CD8-positive, alpha-beta memory T cell (primary cell): ENCODE data around the gene ARHGAP30. TPM values are rescaled to one million over a fixed set of nuclear protein-coding genes. Genes with fewer than 3 reads are reported as not detected.
A peak's percentile ranks its signal among the peaks of the same experiment; 100 is the strongest.
"Not testable (repeated sequence)": the region's sequence is repeated elsewhere in the genome, so short reads cannot be mapped to it uniquely, and the experiment has no call there.

Experiments
- CTCF ChIA-PET: fragments of 350-600 bp; sonication (Branson Sonifier 250); formaldehyde crosslinking; loops from one replicate; lab custom pipeline; 2021; ENCODE audit warnings: antibody characterized with exemption; lab: Charles Lee
- POLR2A ChIA-PET: fragments of 350-600 bp; sonication (Branson Sonifier 250); formaldehyde crosslinking; loops from one replicate; lab custom pipeline; 2021; ENCODE audit warnings: antibody characterized with exemption; lab: Charles Lee
- DNase-seq, 5 donors: peaks; one replicate each; pipeline versions ENCODE4 v3.0.0 to v3.0.0-alpha.2; 2020 to 2022; ENCODE audit warnings: mixed read lengths in 1 of 5
- H3K27ac ChIP-seq: one replicate; pipeline ENCODE4 v1.7.0; 2013; ENCODE audit warnings: low read depth, mild to moderate bottlenecking, low read length, moderate library complexity
- H3K27me3 ChIP-seq: 2 replicates; pipeline ENCODE4 v1.7.0; 2013; ENCODE audit warnings: low read length, mild to moderate bottlenecking; ENCODE audit not compliant: insufficient read depth, poor library complexity, severe bottlenecking
- H3K36me3 ChIP-seq: 2 replicates; pipeline ENCODE4 v1.7.0; 2013; ENCODE audit warnings: mild to moderate bottlenecking, low read length, moderate library complexity; ENCODE audit not compliant: insufficient read depth
- H3K4me1 ChIP-seq: 2 replicates; pipeline ENCODE4 v1.7.0; 2013; ENCODE audit warnings: mild to moderate bottlenecking, low read length, moderate library complexity; ENCODE audit not compliant: insufficient read depth
- H3K4me3 ChIP-seq: 2 replicates; pipeline ENCODE4 v1.7.0; 2013; ENCODE audit warnings: mild to moderate bottlenecking, low read length
- H3K9me3 ChIP-seq: 2 replicates; pipeline ENCODE4 v1.7.0; 2013; ENCODE audit warnings: mild to moderate bottlenecking, low read length
- H3K27ac Mint-ChIP-seq, 8 donors: one replicate each; pipeline ENCODE4 v1.8.0; 2020 to 2021; ENCODE audit warnings: mixed read lengths in 8 of 8, mild to moderate bottlenecking in 6 of 8, inconsistent platforms in 3 of 8, moderate library complexity in 3 of 8
- H3K27me3 Mint-ChIP-seq, 2 donors: one replicate each; pipeline ENCODE4 v1.8.0; 2020 to 2021; ENCODE audit warnings: mixed read lengths in 2 of 2, mild to moderate bottlenecking in 1 of 2, moderate library complexity in 1 of 2
- H3K36me3 Mint-ChIP-seq, 3 donors: one replicate each; pipeline ENCODE4 v1.8.0; 2020 to 2021; ENCODE audit warnings: mixed read lengths in 3 of 3, inconsistent platforms in 1 of 3, mild to moderate bottlenecking in 1 of 3
- H3K4me1 Mint-ChIP-seq, 3 donors: one replicate each; pipeline ENCODE4 v1.8.0; 2020 to 2021; ENCODE audit warnings: mixed read lengths in 3 of 3, inconsistent platforms in 1 of 3, mild to moderate bottlenecking in 1 of 3
- H3K4me3 Mint-ChIP-seq, 7 donors: one replicate each; pipeline ENCODE4 v1.8.0; 2020 to 2021; ENCODE audit warnings: mixed read lengths in 7 of 7, mild to moderate bottlenecking in 6 of 7, moderate library complexity in 4 of 7, inconsistent platforms in 2 of 7
- H3K9me3 Mint-ChIP-seq, 5 donors: one replicate each; pipeline ENCODE4 v1.8.0; 2020 to 2022; ENCODE audit warnings: mixed read lengths in 5 of 5, mild to moderate bottlenecking in 3 of 5, moderate library complexity in 2 of 5, inconsistent platforms in 1 of 5
- polyA plus RNA-seq: library from polyadenylated mRNA; unstranded; fragments of 300-500 nt; fragmentation: Illumina TruSeq; gene quantifications from one replicate; pipeline ENCODE4 v1.2.3, GENCODE V29; 2021
- total RNA-seq, 2 experiments: library from RNA; stranded (reverse); gene quantifications; one replicate each; pipeline ENCODE4 v1.2.3, GENCODE V29; 2021

The ARHGAP30 gene, protein sequence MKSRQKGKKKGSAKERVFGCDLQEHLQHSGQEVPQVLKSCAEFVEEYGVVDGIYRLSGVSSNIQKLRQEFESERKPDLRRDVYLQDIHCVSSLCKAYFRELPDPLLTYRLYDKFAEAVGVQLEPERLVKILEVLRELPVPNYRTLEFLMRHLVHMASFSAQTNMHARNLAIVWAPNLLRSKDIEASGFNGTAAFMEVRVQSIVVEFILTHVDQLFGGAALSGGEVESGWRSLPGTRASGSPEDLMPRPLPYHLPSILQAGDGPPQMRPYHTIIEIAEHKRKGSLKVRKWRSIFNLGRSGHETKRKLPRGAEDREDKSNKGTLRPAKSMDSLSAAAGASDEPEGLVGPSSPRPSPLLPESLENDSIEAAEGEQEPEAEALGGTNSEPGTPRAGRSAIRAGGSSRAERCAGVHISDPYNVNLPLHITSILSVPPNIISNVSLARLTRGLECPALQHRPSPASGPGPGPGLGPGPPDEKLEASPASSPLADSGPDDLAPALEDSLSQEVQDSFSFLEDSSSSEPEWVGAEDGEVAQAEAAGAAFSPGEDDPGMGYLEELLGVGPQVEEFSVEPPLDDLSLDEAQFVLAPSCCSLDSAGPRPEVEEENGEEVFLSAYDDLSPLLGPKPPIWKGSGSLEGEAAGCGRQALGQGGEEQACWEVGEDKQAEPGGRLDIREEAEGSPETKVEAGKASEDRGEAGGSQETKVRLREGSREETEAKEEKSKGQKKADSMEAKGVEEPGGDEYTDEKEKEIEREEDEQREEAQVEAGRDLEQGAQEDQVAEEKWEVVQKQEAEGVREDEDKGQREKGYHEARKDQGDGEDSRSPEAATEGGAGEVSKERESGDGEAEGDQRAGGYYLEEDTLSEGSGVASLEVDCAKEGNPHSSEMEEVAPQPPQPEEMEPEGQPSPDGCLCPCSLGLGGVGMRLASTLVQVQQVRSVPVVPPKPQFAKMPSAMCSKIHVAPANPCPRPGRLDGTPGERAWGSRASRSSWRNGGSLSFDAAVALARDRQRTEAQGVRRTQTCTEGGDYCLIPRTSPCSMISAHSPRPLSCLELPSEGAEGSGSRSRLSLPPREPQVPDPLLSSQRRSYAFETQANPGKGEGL
- 100 to 1,000 TPM; 147 to 149 TPM for total RNA-seq
- 213 TPM for polyA plus RNA-seq

DNA sequence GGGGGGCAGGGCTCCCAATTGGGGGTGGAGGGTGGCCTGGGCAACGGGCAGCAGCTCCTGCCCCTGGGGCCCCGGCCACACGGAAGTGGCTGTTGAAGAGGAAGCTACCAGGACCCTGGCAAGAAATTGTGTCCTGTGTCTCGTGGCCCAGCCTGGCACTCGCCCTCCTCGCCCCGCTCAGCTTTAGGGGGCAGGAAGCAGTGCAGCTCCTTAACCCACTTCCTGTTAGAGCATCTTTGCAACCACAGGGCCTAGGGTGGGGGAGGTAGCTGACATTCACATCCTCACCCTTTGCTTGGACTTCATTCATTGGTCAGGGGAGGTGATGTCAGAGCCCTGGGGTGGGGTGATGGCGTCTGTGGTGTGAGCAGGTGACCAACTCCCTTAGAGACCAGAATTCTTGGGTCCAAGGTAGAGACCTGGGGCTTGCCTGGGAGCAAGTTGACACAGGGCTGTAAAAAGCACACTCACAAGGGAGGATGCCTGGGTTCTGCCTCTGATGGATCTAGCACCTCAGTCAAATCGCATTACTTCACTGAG is at the start of gene ARHGAP30:
ARHGAP30 (minus strand) TSS at position 161 of the 540 bp plus-strand sequence. CDS start 267 bp downstream, outside the sequence.
- CTCF ChIA-PET = interaction anchor here (0.8 to 10.9 kb wide), 11 partner anchors 10 to 156 kb away, joined by 3 to 128 read pairs (median 8); partner anchors contain the start of genes KLHDC9, TOMM40L, TSTD1 and UFC1
- Histone ChIP-seq H3K27me3 (no peaks in the 10 kb centered on the region), H3K4me1 (peaks cover 52% of the 10 kb centered on the region), H3K4me3 (peak within 1 kb of the TSS; percentile 84), H3K9me3 (no peaks in the 10 kb centered on the region), H3K27ac (peak within 1 kb of the TSS; percentile 88), H3K36me3 (no peaks in the 10 kb centered on the region)
- Mint-ChIP-seq H3K4me3 (peak within 1 kb of the TSS; percentile 88 to 100 (median 100)), H3K9me3 (no peaks in the 10 kb centered on the region), H3K4me1 (peaks cover 46 to 60% (median 59%) of the 10 kb centered on the region in 3 donors), H3K36me3 (peaks cover 0 to 39% (median 6%) of the 10 kb centered on the region in 3 donors), H3K27ac (peak within 1 kb of the TSS; percentile 88 to 99 (median 96)), H3K27me3 (peaks cover 0 to 2% of the 10 kb centered on the region in 2 donors)
- DNase-seq = peak; percentile 67 to 92 (median 88)
- POLR2A ChIA-PET = interaction anchor here (0.7 to 3.8 kb wide), 12 partner anchors 9 to 156 kb away, joined by 3 to 81 read pairs (median 4); partner anchors contain the start of genes F11R, KLHDC9, NIT1 and PFDN2

DNA sequence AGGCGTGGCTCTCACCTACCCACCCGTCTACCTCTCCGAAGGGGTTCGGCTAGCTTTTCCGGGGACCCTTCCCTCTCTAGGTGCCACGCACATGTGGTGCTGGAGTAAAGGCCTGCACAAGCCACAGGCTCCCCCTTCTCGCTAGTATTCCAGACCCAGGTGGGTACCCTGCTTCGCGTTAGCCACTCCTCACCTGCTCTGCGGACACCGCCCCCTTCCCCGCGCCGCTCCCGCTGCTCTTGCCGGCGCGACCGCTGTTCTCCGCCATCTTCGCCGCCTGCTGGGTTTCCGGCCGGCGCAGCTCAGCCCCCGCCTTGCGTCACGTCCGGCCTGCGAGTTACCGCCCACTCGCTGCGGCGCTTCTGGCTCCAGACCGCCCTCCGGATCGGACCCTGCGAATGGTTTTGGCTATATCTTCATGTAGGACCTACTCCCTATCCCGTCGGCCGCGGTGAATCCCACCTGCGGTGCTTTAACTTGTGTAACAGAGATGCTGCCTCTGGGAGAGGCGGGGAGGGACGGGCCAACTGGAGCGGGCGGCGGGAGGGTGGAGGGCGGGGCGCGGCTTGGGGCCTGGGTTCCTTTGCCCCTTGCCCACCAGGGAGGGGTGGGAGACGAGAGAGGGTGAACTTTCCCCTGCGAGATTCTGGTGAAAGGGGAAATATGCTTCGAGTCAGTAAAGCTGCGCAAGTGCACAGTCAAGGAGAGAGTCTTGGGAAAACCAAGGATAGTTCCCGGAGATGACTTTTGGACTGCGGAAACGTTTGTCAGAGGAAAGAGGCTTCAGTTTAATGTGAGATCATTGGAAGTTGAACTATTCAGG is 48.3 kb upstream of the ARHGAP30 start, which contains the start of the genes NIT1 and PFDN2:
NIT1 (plus strand) TSS at position 347 of the 823 bp plus-strand sequence; CDS start at position 419, 72 bp downstream.
PFDN2 (minus strand) TSS at position 279 of the 823 bp plus-strand sequence; CDS start at position 268, 11 bp downstream.
- peak within 1 kb of the TSS; percentile 91 to 98 (median 96) for H3K27ac Mint-ChIP-seq
- H3K4me1 Mint-ChIP-seq = peaks cover 57 to 72% (median 62%) of the 10 kb centered on the region in 3 donors
- peaks cover 0 to 60% (median 6%) of the 10 kb centered on the region in 3 donors for H3K36me3 Mint-ChIP-seq
- DNase-seq = peak; percentile 76 to 89 (median 83)
- no peaks in the 10 kb centered on the region for H3K9me3 Mint-ChIP-seq
- H3K27me3 Mint-ChIP-seq = no peaks in the 10 kb centered on the region
- CTCF ChIA-PET = interaction anchor here (0.6 to 2.3 kb wide), 12 partner anchors 15 to 263 kb away, joined by 3 to 7 read pairs (median 4); partner anchors contain the start of genes DEDD, KLHDC9, TSTD1 and USF1
- Histone ChIP-seq H3K4me3 (peak within 1 kb of the TSS; percentile 98), H3K4me1 (peaks cover 53% of the 10 kb centered on the region), H3K9me3 (no peaks in the 10 kb centered on the region), H3K27ac (peak within 1 kb of the TSS; percentile 98), H3K27me3 (no peaks in the 10 kb centered on the region), H3K36me3 (peaks cover 23% of the 10 kb centered on the region)
- H3K4me3 Mint-ChIP-seq = peak within 1 kb of the TSS; percentile 92 to 98 (median 94)
- POLR2A ChIA-PET = interaction anchor here (0.6 to 2.3 kb wide), 9 partner anchors 14 to 856 kb away, joined by 3 to 11 read pairs (median 3); partner anchors contain the start of genes ARHGAP30, DCAF8, DEDD and KLHDC9

GRCh38 chr1:161115961-161116360 is 46.3 kb upstream of the ARHGAP30 start:
- H3K27me3 ChIP-seq, H3K9me3 Mint-ChIP-seq, DNase-seq, H3K27me3 Mint-ChIP-seq, H3K9me3 ChIP-seq, H3K27ac ChIP-seq, H3K4me3 ChIP-seq, H3K36me3 ChIP-seq: not testable (repeated sequence)
- peaks cover 70 to 88% (median 78%) of the 10 kb centered on the region in 3 donors for H3K4me1 Mint-ChIP-seq
- CTCF ChIA-PET = interaction anchor here (2.3 kb wide), 1 partner anchor 16 kb away, joined by 5 read pairs; no protein-coding TSS in a partner anchor
- peaks cover 53% of the 10 kb centered on the region for H3K4me1 ChIP-seq
- peak overlapping the region; percentile 11 to 95 (median 93) for H3K4me3 Mint-ChIP-seq
- POLR2A ChIA-PET = interaction anchor here (2.3 kb wide), 1 partner anchor 38 kb away, joined by 5 read pairs; the partner anchor contains the start of gene UFC1
- H3K36me3 Mint-ChIP-seq = peaks cover 0 to 44% (median 5%) of the 10 kb centered on the region in 3 donors
- H3K27ac Mint-ChIP-seq = peak overlapping the region in 5 of 8 donors; percentile 21 to 95 (median 80)

DNA sequence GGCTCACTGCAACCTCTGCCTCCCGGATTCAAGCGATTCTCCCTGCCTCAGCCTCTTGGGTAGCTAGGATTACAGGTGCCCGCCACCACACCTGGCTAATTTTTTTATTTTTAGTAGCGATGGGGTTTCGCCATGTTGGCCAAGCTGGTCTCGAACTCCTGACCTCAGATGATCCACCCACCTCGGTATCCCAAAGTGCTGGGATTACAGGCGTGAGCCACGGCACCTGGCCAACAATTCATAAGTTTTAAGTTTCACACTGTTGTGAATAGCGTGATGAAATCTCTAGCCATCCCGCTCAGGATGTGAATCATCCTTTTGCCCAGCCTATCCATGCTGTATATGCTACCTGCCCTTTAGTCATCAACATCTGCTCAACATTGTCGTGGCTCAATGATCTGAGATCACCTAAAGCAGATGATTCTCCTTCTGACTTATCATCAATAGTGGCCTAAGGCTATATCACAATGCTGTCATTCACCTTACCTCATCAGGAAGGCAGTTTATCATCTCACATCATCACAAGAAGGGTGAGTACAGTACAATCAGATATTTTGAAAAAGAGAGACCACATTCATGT is 45.5 kb upstream of the ARHGAP30 start:
- peaks cover 68 to 88% (median 77%) of the 10 kb centered on the region in 3 donors for H3K4me1 Mint-ChIP-seq
- H3K27ac Mint-ChIP-seq = peak overlapping the region in 4 of 8 donors; percentile 29 to 78 (median 60)
- no peak overlapping the region for H3K27ac ChIP-seq
- no peaks in the 10 kb centered on the region for H3K9me3 ChIP-seq
- H3K4me1 ChIP-seq = peaks cover 50% of the 10 kb centered on the region
- CTCF ChIA-PET = interaction anchor here (1.2 kb wide), 1 partner anchor 117 kb away, joined by 3 read pairs; no protein-coding TSS in a partner anchor
- POLR2A ChIA-PET = no interaction called here
- no peaks in the 10 kb centered on the region for H3K36me3 ChIP-seq
- H3K36me3 Mint-ChIP-seq = peaks cover 0 to 39% (median 4%) of the 10 kb centered on the region in 3 donors
- H3K4me3 ChIP-seq = no peak overlapping the region
- H3K4me3 Mint-ChIP-seq = peak overlapping the region in 5 of 7 donors; percentile 11 to 94 (median 36)
- no peaks in the 10 kb centered on the region for H3K9me3 Mint-ChIP-seq
- no peaks in the 10 kb centered on the region for H3K27me3 ChIP-seq
- H3K27me3 Mint-ChIP-seq = no peaks in the 10 kb centered on the region
- DNase-seq = no peak

GRCh38 chr1:161114556-161114955 is 44.9 kb upstream of the ARHGAP30 start:
- Mint-ChIP-seq H3K9me3 (no peaks in the 10 kb centered on the region), H3K27ac (peak overlapping the region in 6 of 8 donors; percentile 1 to 74 (median 16)), H3K27me3 (no peaks in the 10 kb centered on the region), H3K36me3 (peaks cover 0 to 33% (median 2%) of the 10 kb centered on the region in 3 donors), H3K4me1 (peaks cover 61 to 82% (median 70%) of the 10 kb centered on the region in 3 donors), H3K4me3 (no peak overlapping the region)
- CTCF ChIA-PET = interaction anchor here (1.2 kb wide), 1 partner anchor 117 kb away, joined by 3 read pairs; no protein-coding TSS in a partner anchor
- Histone ChIP-seq H3K27ac (no peak overlapping the region), H3K36me3 (no peaks in the 10 kb centered on the region), H3K9me3 (no peaks in the 10 kb centered on the region), H3K4me1 (peaks cover 44% of the 10 kb centered on the region), H3K27me3 (no peaks in the 10 kb centered on the region), H3K4me3 (no peak overlapping the region)
- no peak for DNase-seq
- POLR2A ChIA-PET = no interaction called here

- DNase-seq = no peak
- Histone ChIP-seq H3K9me3 (no peaks in the 10 kb centered on the region), H3K27me3 (no peaks in the 10 kb centered on the region), H3K4me3 (no peak overlapping the region), H3K27ac (no peak overlapping the region), H3K36me3 (no peaks in the 10 kb centered on the region), H3K4me1 (peaks cover 37% of the 10 kb centered on the region)
- Mint-ChIP-seq H3K36me3 (peaks cover 0 to 37% (median 5%) of the 10 kb centered on the region in 3 donors), H3K9me3 (no peaks in the 10 kb centered on the region), H3K27me3 (no peaks in the 10 kb centered on the region), H3K4me1 (peaks cover 56 to 80% (median 69%) of the 10 kb centered on the region in 3 donors), H3K27ac (peak overlapping the region in 7 of 8 donors; percentile 1 to 94 (median 29)), H3K4me3 (no peak overlapping the region)
- POLR2A ChIA-PET = no interaction called here
- CTCF ChIA-PET = interaction anchor here (1.2 kb wide), 1 partner anchor 116 kb away, joined by 3 read pairs; no protein-coding TSS in a partner anchor
Measured at GRCh38 chr1:161113915-161114314, 44.2 kb upstream of the ARHGAP30 start.
